ENCODE results near the gene SLC35F4.
"Not testable (repeated sequence)": the region's sequence is repeated elsewhere in the genome, so short reads cannot be mapped to it uniquely, and the experiment has no call there.

Gene SLC35F4

DNA sequence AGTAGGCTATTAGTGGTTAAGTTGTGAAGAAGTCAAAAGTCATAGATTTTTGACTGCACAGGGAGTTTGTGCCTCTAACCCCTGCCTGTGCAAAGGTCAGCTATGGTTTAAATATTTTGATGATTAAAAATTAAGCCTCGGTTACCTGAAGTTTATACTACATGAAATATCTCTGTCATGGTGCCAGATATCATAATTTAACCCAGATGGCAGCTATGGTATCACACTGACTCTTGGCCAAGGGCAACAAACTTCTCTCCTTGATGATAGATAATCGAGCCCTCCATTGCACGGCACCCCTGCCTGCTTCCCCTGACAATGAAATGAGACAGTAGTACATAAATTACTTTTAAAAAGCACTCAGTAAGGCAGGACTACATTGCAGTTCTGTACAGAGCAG is 80.8 kb downstream of the SLC35F4 start:
- no peak for DNase-seq

DNA sequence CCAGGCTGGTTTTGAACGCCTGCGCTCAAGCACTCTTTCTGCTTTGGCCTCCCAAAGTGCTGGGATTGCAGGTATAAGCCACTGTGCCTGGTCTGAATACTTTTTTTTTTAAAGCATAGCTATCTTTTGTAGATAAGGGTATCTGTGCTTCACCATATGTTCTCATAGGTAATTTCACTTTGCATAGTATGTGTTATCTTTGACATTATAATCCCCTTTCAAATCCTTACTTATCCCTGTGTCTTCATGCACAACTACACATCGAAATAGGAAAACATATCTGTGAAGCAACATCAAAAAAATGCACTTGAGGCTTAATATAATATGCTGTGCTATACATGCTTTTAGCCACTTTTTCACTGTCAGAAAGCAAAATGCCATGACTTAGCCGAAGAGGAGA is 94.1 kb downstream of the SLC35F4 start:
- no peak for DNase-seq

- DNase-seq: no peak
Observed at GRCh38 chr14:57769863-57770523, 95.9 kb downstream of the SLC35F4 start.

DNA sequence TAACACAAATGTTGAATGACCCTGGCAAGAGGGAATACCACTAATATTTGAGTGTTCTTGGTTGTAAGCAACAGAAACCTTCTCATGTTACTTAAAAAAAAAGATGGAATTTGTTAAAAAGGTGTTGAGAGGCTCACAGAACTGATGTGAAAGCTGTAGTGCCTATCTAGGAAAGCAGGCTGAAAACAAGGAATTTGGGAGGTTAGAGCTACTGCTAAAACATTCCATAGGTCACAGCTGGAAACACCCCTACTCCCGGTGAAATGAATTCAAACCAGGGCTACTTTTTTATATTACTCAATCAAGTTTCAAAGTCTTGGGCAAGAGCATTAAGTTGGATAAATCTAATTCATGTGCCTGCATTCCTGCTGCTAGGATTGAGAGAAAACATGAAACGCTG is 104.1 kb downstream of the SLC35F4 start:
- no peak for DNase-seq

GRCh38 chr14:57760896-57761295 is 105.0 kb downstream of the SLC35F4 start:
- no peak for DNase-seq

DNA sequence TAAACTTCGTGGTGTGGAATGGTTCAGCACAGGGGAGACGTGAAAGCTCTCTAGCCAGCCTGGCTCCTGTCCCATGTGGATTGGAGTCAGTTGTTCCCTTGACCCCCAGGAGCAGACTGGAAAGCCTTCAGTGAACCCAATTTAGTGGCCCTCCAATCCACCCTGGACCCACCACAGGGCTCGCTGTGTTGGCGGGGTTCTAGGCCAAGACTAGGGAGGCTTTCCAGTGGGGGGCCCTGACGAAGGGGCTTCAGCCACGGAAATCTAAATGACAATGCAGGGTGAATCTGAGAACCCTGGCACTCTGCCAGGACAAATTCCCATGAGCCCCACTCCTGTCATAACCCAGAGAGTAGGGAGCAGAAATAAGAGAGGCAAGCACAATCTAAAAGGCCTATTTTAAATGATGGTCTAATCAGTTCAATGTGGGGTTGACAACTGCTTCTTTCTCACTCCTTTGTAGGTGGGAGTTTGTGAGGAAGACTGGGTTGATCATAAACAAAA is 110.8 kb downstream of the SLC35F4 start:
- DNase-seq: no peak

GRCh38 chr14:57754527-57754926 is 111.4 kb downstream of the SLC35F4 start:
- DNase-seq: no peak

GRCh38 chr14:57753821-57754220 is 112.1 kb downstream of the SLC35F4 start:
- no peak for DNase-seq

GRCh38 chr14:57752142-57752695 is 113.7 kb downstream of the SLC35F4 start:
- not testable (repeated sequence) for DNase-seq

GRCh38 chr14:57751400-57751799 is 114.5 kb downstream of the SLC35F4 start:
- DNase-seq: no peak

DNA sequence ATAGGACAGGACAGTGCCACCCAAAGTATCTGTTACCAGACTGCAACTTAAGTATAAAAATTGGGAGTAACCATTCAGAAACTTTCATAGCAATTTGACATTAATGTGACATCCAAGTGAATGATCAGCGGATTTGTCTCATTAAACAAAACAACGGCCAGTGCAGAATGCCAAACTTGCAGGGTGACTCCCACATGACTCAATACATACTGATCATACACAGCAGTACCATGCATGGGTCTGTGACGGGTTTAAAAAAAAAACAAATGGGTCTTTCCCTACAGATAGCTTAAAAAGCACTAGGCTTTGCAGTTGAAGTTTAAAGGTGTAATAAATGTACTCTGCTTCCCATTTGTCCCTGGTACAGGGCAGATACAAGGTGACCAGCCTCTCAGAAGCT is 116.6 kb downstream of the SLC35F4 start:
- DNase-seq: no peak

DNA sequence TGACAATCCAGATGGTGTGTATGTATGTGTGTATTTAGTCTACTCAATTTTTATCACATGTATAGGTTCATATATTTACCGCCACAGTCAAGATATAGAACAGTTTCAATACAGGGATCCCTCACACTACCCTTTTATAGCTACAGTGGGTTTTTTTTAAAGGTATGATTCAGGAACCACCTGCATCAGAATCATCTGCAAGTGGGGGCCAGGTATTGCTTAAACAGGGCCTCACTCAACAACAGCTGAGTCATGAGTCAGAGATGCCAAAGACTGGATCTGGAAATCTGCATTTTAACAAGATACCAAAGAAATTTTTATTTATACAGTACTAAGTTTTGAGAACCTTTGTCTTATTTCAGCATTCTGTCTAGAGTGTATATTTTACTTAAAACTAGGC is 117.6 kb downstream of the SLC35F4 start:
- no peak for DNase-seq

DNA sequence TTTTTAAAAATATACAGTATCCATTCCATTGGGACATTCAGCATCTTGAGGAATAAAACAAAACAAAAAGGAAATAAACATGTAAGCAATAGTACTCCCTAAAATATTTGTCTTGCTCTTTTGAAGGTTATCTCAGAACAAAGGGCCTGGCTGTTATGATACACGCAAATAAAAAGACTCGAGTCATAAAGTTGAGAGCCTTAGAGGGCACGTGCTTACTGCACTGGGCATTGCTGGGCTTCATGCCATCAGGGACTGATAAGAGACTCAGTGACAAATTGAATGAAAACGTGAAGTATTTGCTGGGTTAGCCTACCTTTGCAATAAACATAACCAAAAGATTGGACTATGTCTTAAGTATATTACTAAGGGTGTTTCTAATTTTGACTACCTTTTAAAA is 118.9 kb downstream of the SLC35F4 start:
- no peak for DNase-seq

DNA sequence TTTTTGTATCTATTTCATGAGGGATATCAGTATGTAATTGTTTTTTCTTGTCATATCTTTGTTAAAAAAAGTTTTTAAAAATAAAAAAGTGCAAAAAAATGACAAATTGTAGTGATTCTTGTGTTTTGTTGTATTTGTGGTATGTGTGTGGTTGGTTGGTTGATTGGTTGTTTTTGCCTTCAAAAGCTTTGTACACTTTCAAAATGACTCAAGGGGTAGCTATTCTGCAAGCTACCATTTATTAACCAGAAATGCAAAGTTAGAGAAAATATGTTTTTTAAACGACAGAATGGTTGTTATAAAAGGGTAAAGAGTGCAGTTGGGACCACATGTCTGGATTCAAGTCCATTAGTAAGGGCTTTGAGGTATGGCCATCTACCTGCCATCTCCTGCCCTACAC is 119.3 kb downstream of the SLC35F4 start:
- no peak for DNase-seq

GRCh38 chr14:57739516-57739915 is 126.4 kb downstream of the SLC35F4 start:
- no peak for DNase-seq

GRCh38 chr14:57737598-57737997 is 128.3 kb downstream of the SLC35F4 start:
- no peak for DNase-seq

- DNase-seq: no peak
Observed at GRCh38 chr14:57736391-57736790, 129.5 kb downstream of the SLC35F4 start.

DNA sequence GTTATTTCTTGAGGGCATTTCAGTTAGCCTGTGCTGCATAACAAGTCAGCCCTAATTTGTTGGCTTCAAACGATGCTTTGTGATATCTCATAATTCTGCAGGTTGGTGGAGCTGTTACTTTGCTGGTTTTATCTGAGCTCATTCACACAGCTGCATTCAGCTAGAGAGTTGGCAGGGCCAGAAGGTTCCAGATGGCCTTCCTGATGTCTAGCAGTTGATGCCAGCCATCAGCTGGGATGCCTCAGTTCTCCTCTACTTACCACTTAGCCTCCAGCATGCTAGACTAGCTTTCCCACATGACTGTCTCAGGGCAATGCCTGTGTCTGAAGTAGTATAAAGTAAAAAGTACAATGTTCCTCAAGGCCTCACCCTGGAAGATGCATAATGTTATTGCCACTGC is 130.6 kb downstream of the SLC35F4 start:
- DNase-seq: no peak

GRCh38 chr14:57732463-57733285 is 133.2 kb downstream of the SLC35F4 start:
- no peak for DNase-seq

DNA sequence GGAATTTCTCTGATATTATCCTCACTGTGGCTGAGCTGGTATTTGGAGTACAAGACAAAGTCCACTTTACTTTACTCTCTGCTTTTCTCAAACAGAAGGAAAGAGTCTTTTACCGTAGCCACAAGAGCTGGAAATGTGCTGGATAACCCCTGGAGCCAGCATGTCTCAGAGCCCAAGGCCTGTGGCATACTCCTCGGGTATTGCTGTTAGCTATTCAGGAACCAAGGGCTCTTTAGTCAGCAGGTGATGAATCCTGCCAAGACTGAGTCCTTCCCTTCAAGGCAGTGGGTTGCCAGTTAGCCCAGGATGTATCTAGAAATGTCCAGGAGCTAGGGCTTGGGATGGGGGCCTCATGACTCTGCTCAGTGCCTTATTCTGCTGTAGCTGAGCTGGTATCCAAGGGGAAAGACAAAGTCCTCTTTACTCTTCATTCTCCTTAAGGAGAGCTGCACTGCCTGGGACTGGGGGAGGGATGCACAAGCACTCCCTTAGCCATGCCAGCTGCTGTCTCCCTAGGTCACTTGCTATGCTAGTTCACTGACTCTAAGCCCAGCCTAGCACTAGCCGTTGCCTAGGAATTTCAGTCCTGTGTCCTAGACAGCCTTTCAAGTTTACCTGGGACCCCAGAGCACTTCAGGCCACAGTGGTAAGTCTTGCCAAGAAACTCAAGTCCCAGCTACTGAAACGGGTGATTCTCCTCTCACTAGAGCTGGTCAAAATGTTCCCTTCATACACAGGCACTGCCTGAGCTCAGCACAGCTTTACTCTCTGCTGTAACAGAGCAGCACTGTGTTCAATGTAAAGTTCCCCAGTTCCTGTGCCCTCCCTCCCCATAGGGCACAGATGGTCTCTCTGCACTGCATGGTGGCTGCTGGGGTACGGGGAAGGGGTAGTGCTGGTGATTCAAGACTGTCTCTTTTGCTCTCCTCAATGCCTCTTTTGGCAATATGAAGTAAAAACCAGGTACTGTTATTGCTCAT is 136.4 kb downstream of the SLC35F4 start:
- no peak for DNase-seq

GRCh38 chr14:57725399-57726077 is 140.4 kb downstream of the SLC35F4 start:
- DNase-seq: no peak

DNA sequence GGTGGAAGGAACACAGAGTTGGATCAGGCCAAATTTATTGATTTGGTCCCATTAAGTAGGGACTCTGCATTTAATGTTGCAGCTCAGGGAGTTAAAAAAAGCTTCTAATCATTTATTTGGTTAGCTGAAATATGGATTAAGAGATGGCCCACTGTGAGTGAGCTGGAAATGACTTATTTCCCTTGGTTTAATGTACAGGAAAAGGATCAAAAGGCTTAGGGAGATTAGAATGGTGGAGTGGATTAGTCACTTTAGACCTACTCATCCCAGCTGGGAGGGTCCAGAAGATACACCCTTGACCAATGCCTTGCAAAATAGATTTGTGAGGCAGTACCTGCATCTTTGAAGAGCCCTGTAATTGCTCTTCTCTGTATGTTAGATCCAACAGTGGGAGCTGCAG is 143.8 kb downstream of the SLC35F4 start:
- DNase-seq: not testable (repeated sequence)

Measured in inflammatory macrophage treated with lipopolysaccharide for 1 hour (primary cell).